ENCODE measurements around the gene KLF14.

- TF ChIP-seq GABPA (IDR thresholded peaks at IDR 0.05; ENCODE audit: low read depth) (no peak), SPI1 (IDR thresholded peaks at IDR 0.05; ENCODE audit: borderline replicate concordance, low read depth) (no peak), POLR2AphosphoS5 (IDR thresholded peaks at IDR 0.05; ENCODE audit: low read depth) (no peak)
Measured at GRCh38 chr7:130777426-130777825, 43.4 kb upstream of the KLF14 start.

Data from HL-60 (cell line).